Transverse colon (tissue), 4 donors: ENCODE measurements around the gene ZNF335.
A peak's percentile ranks its signal among the peaks of the same experiment; 100 is the strongest.

Experiments used
- EP300 ChIP-seq: sonication (generic); formaldehyde crosslinking; IDR thresholded peaks from one replicate; pipeline ENCODE4 v1.6.1; 2017; ENCODE audit warnings: antibody characterized with exemption, low read depth
- POLR2A ChIP-seq: fragments of 450-650 bp; IDR thresholded peaks from one replicate; pipeline ENCODE4 v1.6.1; 2016; ENCODE audit warnings: antibody characterized with exemption, mild to moderate bottlenecking, moderate library complexity
- POLR2AphosphoS5 ChIP-seq, 3 donors: sonication (generic); formaldehyde crosslinking; IDR thresholded peaks; one replicate each; pipeline ENCODE4 v1.6.1; 2016; ENCODE audit warnings: antibody characterized with exemption in 3 of 3
- TF ChIP-seq, protein P1 (sequence below), 5 experiments: fragments of 200-600 bp in 3 of 5; fragments of 450-650 bp in 2 of 5; sonication (generic) in 3 of 5; IDR thresholded peaks; 1 replicate in 2 of 5; 2 replicates in 3 of 5; pipeline ENCODE4 v1.5.1; 2016 to 2017; ENCODE audit warnings: antibody characterized with exemption in 5 of 5, inconsistent platforms in 3 of 5, mild to moderate bottlenecking in 2 of 5, moderate library complexity in 1 of 5

DNA sequence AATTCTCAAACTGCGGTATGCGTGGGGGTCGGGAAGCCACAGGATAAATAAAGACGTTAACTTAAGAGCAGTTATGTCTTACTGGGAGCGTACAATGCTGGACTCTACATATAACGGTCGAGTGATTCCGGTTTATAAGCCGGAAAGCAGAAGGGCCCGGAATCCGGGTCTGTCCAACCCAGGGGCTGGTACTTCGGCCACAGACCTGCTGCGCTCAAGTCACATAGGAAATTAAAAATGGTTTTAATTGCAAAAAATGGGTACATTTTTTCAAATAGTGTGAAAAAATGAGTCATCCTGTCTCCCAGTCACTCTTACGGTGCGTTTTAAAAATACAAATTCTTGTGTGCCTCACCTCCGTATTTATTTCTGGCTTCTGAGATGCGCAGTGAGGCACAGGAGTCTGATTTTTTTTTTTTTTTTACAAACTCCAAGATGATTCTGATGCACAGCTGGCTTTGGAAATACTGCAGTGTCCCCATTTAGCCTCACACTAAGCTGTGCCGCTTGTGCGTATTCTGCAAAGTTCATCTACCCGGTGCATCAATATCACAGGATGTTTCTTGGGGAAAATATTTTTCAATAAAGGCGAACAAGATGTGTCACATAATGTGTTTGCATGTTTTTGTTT, 36.5 kb downstream of the ZNF335 start:
- TF ChIP-seq POLR2AphosphoS5 (IDR thresholded peaks at IDR 0.05) (peak in 2 of 3 donors; percentile 3 to 65), POLR2A (no peak), EP300 (no peak)
- TF ChIP-seq, protein P1, sequence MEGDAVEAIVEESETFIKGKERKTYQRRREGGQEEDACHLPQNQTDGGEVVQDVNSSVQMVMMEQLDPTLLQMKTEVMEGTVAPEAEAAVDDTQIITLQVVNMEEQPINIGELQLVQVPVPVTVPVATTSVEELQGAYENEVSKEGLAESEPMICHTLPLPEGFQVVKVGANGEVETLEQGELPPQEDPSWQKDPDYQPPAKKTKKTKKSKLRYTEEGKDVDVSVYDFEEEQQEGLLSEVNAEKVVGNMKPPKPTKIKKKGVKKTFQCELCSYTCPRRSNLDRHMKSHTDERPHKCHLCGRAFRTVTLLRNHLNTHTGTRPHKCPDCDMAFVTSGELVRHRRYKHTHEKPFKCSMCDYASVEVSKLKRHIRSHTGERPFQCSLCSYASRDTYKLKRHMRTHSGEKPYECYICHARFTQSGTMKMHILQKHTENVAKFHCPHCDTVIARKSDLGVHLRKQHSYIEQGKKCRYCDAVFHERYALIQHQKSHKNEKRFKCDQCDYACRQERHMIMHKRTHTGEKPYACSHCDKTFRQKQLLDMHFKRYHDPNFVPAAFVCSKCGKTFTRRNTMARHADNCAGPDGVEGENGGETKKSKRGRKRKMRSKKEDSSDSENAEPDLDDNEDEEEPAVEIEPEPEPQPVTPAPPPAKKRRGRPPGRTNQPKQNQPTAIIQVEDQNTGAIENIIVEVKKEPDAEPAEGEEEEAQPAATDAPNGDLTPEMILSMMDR (IDR thresholded peaks at IDR 0.05) = no peak
